Mesendoderm (in vitro differentiated cells): Measurements from ENCODE around the gene BACH2. TPM values are rescaled to one million over a fixed set of nuclear protein-coding genes. Genes with fewer than 3 reads are reported as not detected.

Source experiments
- DNase-seq: peaks from one replicate; pipeline ENCODE4 v3.0.0; 2013
- H2AK5ac ChIP-seq: 2 replicates; pipeline ENCODE4 v1.6.1; 2013; ENCODE audit warnings: low read length, inconsistent platforms
- H2BK120ac ChIP-seq: 2 replicates; pipeline ENCODE4 v1.6.1; 2013; ENCODE audit warnings: low read depth, mild to moderate bottlenecking, low read length, moderate library complexity, mixed read lengths
- H2BK15ac ChIP-seq: replicated peaks from 2 replicates; pipeline ENCODE4 v1.6.1; 2013; ENCODE audit warnings: low read depth, mild to moderate bottlenecking, moderate library complexity
- H2BK5ac ChIP-seq: 2 replicates; pipeline ENCODE4 v1.6.1; 2013; ENCODE audit warnings: low read length, inconsistent platforms
- H3K18ac ChIP-seq: 2 replicates; pipeline ENCODE4 v1.6.1; 2013; ENCODE audit warnings: mild to moderate bottlenecking, low read length, mixed read lengths
- H3K23ac ChIP-seq: one replicate; pipeline ENCODE4 v1.6.1; 2013; ENCODE audit warnings: low read length
- H3K27ac ChIP-seq: 2 replicates; pipeline ENCODE4 v1.5.1; 2013; ENCODE audit warnings: low read depth, mild to moderate bottlenecking, inconsistent platforms, low read length, moderate library complexity
- H3K27me3 ChIP-seq: 2 replicates; pipeline ENCODE4 v1.6.1; 2013; ENCODE audit warnings: low read length, control low read depth, mild to moderate bottlenecking, inconsistent platforms; ENCODE audit not compliant: insufficient read depth, poor library complexity
- H3K36me3 ChIP-seq: 2 replicates; pipeline ENCODE4 v1.6.1; 2013; ENCODE audit warnings: low read length, inconsistent platforms; ENCODE audit not compliant: control insufficient read depth, insufficient read depth
- H3K4ac ChIP-seq: one replicate; pipeline ENCODE4 v1.6.1; 2013; ENCODE audit warnings: low read depth, mild to moderate bottlenecking, low read length, moderate library complexity
- H3K4me1 ChIP-seq: 2 replicates; pipeline ENCODE4 v1.6.1; 2013; ENCODE audit warnings: low read depth, low read length, inconsistent platforms; ENCODE audit not compliant: control insufficient read depth
- H3K4me2 ChIP-seq: 2 replicates; pipeline ENCODE4 v1.6.1; 2013; ENCODE audit warnings: low read length
- H3K4me3 ChIP-seq: 2 replicates; pipeline ENCODE4 v1.5.1; 2013; ENCODE audit warnings: mild to moderate bottlenecking, low read length
- H3K56ac ChIP-seq: one replicate; pipeline ENCODE4 v1.6.1; 2013; ENCODE audit warnings: low read length
- H3K79me1 ChIP-seq: 2 replicates; pipeline ENCODE4 v1.6.1; 2013; ENCODE audit warnings: low read length, inconsistent platforms
- H3K79me2 ChIP-seq: 2 replicates; pipeline ENCODE4 v1.6.1; 2013; ENCODE audit warnings: mild to moderate bottlenecking, low read length; ENCODE audit not compliant: control insufficient read depth, insufficient read depth
- H3K9ac ChIP-seq: 2 replicates; pipeline ENCODE4 v1.6.1; 2013; ENCODE audit warnings: low read length, inconsistent platforms
- H4K5ac ChIP-seq: one replicate; pipeline ENCODE4 v1.6.1; 2013; ENCODE audit warnings: low read length
- H4K8ac ChIP-seq: one replicate; pipeline ENCODE4 v1.6.1; 2013; ENCODE audit warnings: low read depth, mild to moderate bottlenecking, control low read depth, low read length, moderate library complexity
- WGBS: extraction: QIAGEN DNeasy Blood & Tissue Kit; methylation state at CpG from one replicate; pipeline ENCODE4 v1.1.7; 2013; ENCODE audit warnings: low lambda C conversion rate, missing lambda C conversion rate; ENCODE audit not compliant: insufficient coverage; ENCODE audit errors: extremely low coverage; 5-methylcytosine and 5-hydroxymethylcytosine counted together
- small RNA-seq: library from polyadenylated mRNA; stranded (forward); fragments of <200 nt; extraction: miRNeasy Mini kit (QIAGEN cat#:217004); gene quantifications from one replicate; pipeline ENCODE3, GENCODE V24; 2013; ENCODE audit not compliant: insufficient read depth

BACH2 gene

DNA sequence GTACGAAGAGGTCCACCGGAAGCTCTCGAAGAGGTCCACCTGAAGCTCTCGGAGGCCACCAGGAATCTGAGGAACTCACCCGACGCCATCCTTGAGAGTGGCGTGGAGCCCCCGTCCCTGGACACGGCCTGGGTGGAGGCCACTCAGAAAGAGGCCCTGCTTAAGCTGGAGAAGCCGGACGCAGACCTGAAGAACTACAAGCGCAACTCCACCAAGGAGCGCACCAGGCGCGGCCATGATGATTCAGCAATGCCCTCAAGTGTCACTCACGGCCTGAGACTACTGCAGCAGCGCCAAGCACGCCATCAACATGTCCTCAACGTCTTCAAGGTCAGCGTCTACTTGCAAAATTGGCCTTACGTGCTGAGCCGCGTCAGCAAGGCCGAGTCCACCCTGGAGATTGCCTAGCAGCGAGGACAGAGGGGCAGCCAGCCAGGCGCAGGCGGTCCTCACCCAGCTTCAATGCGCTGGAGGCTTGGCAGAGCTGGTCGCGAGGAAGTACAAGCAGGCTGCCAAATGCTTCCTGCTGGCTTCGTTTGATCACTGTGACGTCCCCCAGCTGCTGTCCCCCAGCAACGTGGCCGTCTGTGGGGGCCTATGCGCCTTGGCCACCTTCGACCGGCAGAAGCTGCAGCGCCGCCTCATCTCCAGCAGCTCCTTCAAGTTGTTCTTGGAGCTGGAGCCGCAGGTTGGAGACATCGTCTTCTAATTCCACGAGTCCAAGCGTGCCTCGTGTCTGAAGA is 410.1 kb downstream of the BACH2 start:
- no CpG with 5 or more reads among the region's 44 CpGs for WGBS
- Histone ChIP-seq H3K4me1 (peaks cover under 1% of the 10 kb centered on the region), H3K36me3 (no peaks in the 10 kb centered on the region), H3K18ac (no peak overlapping the region), H3K56ac (no peak overlapping the region), H3K79me2 (no peaks in the 10 kb centered on the region), H2BK120ac (no peak overlapping the region), H3K4me2 (no peak overlapping the region), H3K27me3 (no peaks in the 10 kb centered on the region), H3K27ac (no peak overlapping the region), H3K4ac (no peak overlapping the region), H2BK5ac (no peak overlapping the region), H3K23ac (no peak overlapping the region), H3K4me3 (no peak overlapping the region), H3K79me1 (no peaks in the 10 kb centered on the region), H4K5ac (no peak overlapping the region), H4K8ac (no peak overlapping the region), H2AK5ac (no peak overlapping the region), H3K9ac (no peak overlapping the region), H2BK15ac (no peak overlapping the region)
- DNase-seq: no peak

Small RNAs within 50 kb of the gene (small RNA-seq; reads per million reads assigned to genes)
- not detected for gene MIR4464
- not detected for gene RF00019
- not detected for gene RN7SKP110
